ENCODE results near the gene GPR149.
"Not testable (repeated sequence)": the region's sequence is repeated elsewhere in the genome, so short reads cannot be mapped to it uniquely, and the experiment has no call there.

Gene GPR149, protein sequence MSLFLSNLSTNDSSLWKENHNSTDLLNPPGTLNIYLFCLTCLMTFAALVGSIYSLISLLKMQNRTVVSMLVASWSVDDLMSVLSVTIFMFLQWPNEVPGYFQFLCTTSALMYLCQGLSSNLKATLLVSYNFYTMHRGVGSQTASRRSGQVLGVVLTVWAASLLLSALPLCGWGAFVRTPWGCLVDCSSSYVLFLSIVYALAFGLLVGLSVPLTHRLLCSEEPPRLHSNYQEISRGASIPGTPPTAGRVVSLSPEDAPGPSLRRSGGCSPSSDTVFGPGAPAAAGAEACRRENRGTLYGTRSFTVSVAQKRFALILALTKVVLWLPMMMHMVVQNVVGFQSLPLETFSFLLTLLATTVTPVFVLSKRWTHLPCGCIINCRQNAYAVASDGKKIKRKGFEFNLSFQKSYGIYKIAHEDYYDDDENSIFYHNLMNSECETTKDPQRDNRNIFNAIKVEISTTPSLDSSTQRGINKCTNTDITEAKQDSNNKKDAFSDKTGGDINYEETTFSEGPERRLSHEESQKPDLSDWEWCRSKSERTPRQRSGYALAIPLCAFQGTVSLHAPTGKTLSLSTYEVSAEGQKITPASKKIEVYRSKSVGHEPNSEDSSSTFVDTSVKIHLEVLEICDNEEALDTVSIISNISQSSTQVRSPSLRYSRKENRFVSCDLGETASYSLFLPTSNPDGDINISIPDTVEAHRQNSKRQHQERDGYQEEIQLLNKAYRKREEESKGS

DNA sequence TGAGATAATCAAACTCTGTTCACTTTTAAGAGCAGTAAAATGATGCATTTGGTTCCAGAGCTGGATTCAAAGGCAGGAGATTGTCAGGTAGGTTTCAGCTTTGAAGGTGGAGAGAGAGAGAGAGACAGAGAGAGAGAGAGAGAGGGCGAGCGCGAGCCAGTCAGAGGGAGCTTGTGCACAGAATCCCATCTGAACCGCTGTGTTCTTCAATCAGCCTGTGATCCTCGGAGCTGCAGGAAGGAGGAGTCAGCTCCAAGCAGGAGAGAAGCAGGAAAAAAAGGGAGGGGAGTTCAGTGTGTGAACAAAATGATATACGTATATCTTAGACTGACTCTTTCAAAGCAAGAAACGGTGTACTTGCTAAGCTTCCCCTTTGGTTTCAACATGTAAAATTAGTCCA is at the start of gene GPR149:
GPR149 (minus strand) TSS at position 177 of the 400 bp plus-strand sequence. CDS start 575 bp downstream, outside the sequence.
- no peak for DNase-seq (ENCODE audit: low read depth in 2 of 2)

GRCh38 chr3:154473769-154474168 is 43.8 kb upstream of the GPR149 start:
- DNase-seq (ENCODE audit: low read depth in 2 of 2): no peak

DNA sequence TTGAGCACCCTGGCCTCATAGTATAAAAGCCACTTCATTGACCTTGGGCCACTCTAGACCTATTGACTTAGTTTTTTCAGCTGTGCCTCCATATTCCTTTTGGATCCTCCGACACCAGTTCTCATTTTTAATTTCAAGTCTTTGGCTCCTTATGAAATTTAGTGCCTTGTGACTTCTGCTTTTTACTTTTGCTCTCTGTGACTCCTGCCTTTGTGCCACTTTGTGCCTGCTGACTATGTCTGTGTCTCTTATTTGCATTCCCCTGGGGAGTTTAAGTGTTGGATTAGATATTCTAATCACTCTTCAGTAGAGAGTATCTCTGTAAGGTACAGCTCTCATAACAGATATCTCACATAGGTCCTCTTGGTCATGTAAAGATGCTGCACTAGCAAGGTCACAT is 39.6 kb upstream of the GPR149 start:
- no peak for DNase-seq (ENCODE audit: low read depth in 2 of 2)

DNA sequence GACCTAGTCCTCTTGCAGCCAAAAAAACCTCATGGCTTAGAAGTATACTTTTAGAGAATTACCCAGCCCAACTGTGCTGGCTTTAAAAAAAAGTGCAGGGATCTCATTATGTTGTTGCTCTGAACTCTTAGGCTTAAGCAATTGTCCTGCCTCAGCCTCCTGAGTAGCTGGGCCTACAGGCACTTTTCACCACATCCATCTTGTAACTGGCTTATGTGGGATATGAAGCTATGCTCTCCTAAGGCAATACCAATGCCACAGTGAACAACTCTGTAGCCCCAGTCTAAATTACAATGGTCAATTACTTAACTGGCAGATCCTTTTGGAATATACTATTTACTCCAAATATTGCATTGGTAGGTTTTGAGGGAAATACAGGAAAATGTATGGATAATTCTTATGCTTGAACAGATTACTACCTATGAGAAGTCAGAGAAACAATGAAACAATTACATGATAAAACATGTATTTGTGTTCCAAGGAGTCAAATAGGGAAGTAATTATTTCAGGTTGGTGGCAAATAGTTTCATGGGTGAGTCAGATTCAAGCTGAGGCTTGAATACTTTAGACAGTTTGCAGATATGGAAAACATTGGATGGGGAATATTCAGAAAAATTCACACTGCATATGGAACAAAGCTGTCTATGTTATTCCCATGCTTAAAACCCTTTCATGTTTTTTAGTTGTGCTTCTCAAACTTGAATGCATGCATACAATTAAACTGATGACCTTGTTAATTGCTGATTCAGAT is 34.6 kb upstream of the GPR149 start:
- no peak for DNase-seq (ENCODE audit: low read depth in 2 of 2)

- DNase-seq (ENCODE audit: low read depth in 2 of 2): no peak
Measured at GRCh38 chr3:154458560-154458959, 28.6 kb upstream of the GPR149 start.

- not testable (repeated sequence) for DNase-seq (ENCODE audit: low read depth in 2 of 2)
Measured at GRCh38 chr3:154439081-154439480, 9.1 kb upstream of the GPR149 start.

DNA sequence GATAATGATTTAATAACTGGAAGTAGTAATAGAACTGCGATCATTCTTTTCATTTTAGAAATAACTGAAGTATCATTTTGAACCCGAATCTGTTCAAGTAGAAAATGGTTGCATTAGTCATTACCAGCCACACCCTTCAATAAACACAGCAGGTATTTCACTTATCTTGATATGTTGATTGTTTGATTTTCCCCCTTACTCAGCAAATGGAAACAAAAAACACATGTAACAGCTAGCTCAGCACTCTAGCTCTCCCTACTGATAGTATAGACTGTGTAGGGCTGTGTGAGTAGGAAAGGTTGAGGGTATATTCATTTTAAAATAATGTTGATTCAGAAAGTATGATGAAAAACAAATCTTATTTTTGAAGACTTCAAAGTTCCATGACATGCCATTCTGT is 1.1 kb upstream of the GPR149 start:
- DNase-seq (ENCODE audit: low read depth in 2 of 2): no peak

GRCh38 chr3:154428286-154429206 is 1.4 kb downstream of the GPR149 start:
- DNase-seq (ENCODE audit: low read depth in 2 of 2): no peak

DNA sequence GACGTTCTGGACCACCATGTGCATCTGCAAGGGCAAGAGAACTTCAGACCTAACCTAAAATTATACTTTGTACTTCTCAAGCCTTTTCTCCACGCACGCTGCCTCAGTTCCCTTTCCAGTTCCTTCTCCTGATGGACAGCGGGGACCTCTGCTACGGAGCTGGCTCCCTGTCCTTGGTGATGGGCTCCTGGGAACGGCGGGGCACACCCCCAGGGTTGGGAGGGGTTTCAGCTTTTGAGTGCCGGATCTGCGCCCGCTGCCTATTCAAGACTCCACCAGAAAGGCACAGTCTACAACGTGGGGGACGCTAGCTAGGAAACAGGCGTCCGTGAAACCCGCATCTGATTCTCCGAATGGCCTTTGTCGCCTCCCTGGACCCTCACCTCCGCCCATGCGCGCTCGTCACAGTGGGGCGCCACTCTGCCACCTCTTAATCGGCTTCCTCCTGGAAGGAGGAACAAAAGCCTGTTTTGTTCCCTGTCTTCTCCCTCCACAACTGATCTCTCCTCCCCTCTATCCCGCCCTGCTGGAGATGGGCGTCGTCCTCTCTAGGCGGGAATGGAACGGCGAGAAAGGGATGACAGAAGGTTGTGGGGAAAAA is 2.2 kb downstream of the GPR149 start:
- no peak for DNase-seq (ENCODE audit: low read depth in 2 of 2)

DNA sequence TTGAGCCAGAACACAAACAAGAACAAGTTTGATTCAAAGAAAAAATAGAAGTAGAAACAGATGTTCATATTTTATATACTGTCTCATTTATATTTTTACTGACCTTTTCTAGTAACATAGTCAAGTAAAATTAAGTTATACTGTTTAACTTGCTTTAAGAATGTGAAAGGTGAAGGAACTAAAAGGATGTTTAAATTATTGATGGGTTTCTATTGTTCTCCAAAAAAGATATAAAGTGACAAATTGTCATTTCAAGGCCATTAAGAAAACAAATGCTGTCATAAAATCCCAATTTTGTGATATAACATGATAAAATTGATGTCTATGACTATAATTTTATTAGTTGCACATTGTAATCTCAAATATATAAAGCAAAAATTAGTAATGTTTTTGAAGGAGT is 7.3 kb downstream of the GPR149 start:
- DNase-seq (ENCODE audit: low read depth in 2 of 2): no peak

GRCh38 chr3:154421083-154421482 is 8.9 kb downstream of the GPR149 start:
- no peak for DNase-seq (ENCODE audit: low read depth in 2 of 2)

- no peak for DNase-seq (ENCODE audit: low read depth in 2 of 2)
Measured at GRCh38 chr3:154398084-154398967, 31.7 kb downstream of the GPR149 start.

DNA sequence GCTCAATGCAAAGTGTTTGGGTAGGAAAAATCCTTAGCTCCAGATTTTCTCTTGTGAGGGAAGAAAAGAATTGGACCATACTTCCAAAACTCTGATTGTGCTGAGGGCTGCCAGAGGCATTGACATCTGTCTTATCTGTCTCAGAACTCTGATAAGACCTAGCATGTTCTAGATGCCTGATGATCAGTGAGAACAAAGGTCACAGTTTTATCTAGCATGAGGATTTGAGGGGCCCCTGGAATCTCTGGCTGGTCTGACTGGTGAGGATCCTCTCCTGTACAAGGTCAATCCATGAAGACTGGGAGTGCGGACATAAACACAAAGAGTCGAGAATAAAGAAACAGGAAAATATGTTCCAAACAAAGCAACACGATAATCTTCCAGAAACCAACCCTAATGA is 40.1 kb downstream of the GPR149 start:
- no peak for DNase-seq (ENCODE audit: low read depth in 2 of 2)

DNA sequence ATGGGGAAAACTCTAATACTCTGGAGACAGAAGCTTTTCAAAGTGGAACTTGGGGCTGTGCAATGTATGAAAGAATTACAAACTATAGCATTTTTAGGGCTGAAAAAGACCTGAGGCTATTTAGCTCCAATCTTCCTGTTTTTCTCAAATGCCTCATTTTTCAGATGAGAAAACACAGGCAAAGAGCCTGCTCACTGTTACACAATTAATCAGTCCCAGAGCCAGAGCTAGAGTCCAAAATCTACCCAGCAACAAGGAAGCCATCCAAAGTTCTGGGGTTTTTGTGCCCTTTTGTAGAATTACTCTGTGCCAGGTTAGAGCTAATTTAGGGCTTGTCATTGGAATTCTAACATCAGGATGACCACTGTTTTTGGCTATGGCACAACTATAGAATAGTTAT is 45.5 kb downstream of the GPR149 start:
- no peak for DNase-seq (ENCODE audit: low read depth in 2 of 2)

DNA sequence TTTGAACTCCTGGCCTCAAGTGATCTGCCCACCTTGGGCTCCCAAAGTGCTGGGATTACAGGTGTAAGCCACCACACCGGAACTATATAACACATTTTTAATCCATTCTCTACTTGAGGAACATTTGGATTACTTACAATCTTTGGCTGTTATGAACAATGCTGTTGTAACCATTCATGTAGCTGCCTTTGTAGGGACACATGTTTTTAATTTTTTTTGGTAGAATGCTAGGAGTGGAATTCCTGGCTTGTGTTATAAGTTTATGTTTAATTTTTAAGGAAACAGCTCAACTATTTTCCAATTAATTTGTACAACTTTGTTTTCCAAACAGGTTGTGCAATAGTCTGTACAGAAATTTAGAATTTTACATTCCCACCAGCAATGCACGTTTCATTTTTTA is 51.7 kb downstream of the GPR149 start:
- DNase-seq (ENCODE audit: low read depth in 2 of 2): no peak

- DNase-seq (ENCODE audit: low read depth in 2 of 2): no peak
Measured at GRCh38 chr3:154367221-154367620, 62.8 kb downstream of the GPR149 start.

GRCh38 chr3:154364849-154365248 is 65.1 kb downstream of the GPR149 start:
- DNase-seq (ENCODE audit: low read depth in 2 of 2): no peak

DNA sequence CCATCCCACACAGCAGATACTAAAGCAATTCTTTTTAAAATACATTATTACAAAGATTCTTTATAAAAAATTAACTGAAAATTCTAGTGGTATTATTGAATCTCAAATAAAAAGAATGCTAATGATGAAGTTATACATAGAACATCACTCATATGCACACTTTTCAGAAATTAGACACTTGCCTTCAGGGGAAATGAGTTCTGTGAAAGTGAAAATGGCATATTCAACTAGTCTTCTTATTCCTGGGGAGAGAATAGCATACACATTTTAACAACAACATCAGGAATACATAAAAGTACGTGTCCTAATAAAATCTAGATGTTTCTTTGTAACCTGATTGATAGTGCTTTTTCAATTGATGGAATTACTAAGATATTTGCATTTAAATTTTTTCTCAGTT is 68.9 kb downstream of the GPR149 start:
- DNase-seq (ENCODE audit: low read depth in 2 of 2): no peak

- no peak for DNase-seq (ENCODE audit: low read depth in 2 of 2)
Measured at GRCh38 chr3:154356009-154356408, 74.0 kb downstream of the GPR149 start.

- DNase-seq (ENCODE audit: low read depth in 2 of 2): no peak
Measured at GRCh38 chr3:154349223-154349622, 80.8 kb downstream of the GPR149 start.
